HG03342 (cell line): ENCODE data around the gene OTUB2.
A peak's percentile ranks its signal among the peaks of the same experiment; 100 is the strongest.

Experiments used
- ATAC-seq: cut with Tn5 transposase; IDR thresholded peaks from one replicate; pipeline ENCODE4 v1.9.1; 2021; ENCODE audit warnings: mild to moderate bottlenecking, moderate library complexity; ENCODE audit not compliant: unreplicated experiment

Gene OTUB2

DNA sequence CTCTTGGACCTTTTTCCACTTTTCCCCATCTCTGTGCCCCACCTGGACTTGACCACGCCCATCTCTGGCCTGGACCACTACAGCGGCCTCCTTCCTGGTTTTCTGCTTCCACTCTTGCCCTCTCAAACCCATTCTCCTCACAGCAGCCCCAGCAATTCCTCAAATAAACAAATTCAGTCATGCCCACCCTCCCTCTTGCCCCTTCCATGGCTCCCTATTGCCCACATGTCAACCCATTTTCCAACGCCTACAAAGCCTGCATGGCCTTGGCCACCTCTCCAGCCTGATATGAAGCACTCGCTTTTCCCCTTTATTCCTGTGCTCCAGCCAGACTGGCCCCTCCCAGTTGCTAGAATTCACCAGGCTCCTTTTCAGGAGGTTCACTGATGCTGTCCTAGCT lies 5.9 kb upstream of the OTUB2 start:
- ATAC-seq = no peak

DNA sequence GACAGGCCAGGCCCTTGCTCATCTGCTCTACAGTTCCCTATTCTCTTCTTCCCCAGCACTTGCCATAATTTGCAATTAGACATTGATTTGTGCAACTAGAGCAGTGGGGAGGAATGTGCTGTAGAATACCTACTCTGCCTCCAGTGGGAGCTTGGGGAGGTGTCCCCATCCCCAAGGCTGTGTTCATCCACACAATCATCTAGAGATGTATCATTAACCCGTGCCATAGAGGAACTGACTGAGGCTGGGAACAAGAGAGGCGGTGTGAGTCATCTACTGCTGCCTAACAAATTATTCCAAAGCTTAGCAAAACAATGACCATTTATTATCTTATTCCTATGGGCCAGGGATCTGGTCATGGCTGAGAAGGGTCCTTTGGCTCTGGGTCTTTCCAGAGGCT lies 5.1 kb upstream of the OTUB2 start:
- ATAC-seq = no peak

DNA sequence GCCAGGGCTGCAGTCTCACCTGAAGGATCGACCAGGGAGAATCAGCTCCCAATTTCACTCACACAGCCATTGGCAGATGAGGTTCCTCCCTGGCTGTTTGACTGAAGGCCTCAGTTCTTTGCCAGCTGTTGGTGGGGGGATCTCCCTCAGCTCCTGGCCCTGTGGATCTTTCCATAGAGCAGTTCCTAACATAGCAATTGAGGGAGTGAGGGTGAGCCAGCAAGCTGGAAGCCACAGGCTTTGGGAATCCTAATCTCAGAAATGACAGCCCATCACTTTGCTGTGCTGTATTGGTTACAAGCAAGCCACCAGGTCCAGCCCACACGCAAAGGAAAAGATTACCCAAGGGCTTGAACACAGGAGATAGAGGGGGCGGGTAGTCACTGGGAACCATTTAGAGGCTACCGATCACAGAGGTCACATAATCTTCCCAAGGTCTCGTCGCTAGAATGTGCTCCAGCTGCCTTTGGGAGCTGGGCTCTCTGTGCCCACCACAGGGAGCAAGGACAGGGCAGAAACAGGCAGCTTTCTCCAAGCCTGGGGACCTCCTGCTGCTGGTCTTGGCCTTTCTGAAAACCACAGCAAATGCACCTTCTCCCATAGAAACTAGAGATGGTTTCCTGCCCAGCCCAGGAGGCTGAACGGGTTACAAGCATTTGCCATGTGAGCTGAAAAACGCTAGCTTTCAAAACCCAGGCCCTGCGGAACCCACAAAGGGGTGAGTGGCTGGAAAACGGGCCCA lies 4.6 kb upstream of the OTUB2 start:
- ATAC-seq = no peak

DNA sequence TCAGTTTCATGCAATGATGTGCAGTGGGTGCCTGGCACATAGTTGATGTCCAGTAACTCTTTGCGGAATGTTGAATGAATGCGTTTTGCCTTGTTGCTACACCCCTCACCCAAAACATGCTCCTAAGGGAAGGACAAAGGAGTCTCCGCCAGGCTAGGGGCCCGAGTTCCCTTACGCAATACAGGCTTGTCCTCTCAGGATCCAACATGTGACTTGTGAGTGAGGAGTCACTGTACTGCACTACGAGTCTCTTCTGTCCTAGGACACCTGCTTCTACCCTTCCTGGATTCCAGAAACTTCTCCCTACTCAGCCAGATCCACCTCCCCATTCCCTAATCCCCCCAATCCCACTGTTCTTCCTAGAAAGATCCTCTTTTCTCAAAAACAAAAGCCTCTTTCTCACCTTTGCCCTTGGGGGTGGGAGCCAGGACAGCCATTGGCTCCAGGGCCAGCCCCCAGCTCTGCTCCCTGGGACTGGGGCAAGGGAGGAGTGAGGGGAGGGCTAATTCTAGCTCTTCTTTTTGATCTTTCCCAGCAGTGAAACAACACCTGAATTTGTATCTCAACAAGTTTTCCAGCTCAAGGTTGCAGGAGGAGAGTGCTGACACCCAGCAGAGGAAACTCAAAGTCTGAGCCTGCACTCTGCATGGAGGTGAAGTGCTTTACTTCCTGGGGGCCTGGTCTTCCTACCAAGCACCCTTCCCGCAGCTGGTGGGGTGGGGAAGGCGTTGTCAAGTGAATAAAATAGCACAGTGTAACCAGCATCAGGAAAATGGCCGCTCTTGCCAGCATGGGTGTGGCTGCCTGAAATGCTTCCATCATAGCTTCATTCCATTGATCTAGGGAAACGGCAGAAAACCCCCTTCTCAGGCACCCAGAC lies 3.4 kb upstream of the OTUB2 start:
- no peak for ATAC-seq

DNA sequence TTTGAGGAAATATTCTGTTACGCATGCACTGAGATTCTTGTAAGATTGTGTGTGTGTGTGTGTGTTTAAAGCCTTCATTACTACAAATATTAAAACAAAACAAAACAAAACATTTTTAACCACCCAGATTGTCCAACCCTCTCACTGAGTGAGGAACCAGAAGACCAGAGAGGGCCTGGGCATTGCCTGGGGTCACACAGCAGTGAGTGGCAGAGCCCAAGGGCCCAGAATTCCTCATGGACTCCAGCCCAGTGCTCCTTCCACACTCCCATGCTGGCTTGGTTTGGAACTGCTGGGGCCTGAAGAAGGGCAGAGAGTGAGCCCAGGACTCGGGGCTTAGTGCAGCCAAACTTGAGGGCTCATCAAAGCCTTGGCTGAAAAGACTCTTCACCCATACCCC lies 1.6 kb upstream of the OTUB2 start:
- no peak for ATAC-seq

DNA sequence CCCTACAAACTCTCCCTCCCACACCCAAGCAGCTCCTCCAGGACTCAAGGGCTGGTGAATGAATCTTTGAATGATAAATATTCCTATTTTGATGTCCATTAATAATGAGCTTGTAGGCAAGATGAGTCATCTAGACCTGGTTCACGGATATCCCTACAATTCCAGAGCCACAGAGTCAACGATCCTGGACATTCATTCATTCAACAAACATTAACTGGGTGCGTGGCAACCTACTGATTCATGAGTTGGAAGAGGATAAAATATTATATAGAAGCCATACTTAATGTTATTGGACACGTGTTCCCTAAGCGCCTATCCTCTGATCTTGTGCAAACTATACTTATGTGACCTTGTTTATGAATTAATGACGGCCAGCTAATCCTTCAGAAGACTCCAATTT lies 420 bp upstream of the OTUB2 start:
- no peak for ATAC-seq

DNA sequence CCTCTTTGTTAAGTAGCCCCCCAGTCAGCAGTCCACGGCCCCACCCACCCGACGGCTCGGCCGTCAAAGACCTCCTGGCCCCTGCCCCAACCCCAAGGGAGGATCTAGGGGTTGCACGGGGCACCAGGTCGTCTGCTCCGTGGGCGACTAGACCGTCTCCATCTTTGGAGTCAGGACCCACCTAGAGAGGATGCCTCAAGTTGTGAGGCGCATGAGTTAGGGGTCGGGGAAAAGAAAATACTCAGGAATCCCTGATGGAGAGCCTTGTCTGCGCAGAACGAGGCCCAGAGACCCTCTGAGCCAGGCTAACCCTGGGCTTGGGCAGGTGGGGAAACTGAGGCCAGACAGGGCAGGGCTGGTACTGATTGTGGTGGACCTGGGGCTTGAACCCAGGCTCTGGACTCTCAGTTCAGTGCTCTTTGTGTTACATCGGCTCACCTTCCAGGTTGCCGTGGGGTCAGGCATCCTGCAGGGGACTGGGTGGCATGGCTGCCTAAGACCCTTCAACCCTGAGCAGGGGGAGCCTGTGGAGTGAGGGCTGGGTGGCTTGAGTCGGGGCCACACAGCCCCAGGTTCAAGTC lies 839 bp downstream of the OTUB2 start:
- ATAC-seq = no peak

DNA sequence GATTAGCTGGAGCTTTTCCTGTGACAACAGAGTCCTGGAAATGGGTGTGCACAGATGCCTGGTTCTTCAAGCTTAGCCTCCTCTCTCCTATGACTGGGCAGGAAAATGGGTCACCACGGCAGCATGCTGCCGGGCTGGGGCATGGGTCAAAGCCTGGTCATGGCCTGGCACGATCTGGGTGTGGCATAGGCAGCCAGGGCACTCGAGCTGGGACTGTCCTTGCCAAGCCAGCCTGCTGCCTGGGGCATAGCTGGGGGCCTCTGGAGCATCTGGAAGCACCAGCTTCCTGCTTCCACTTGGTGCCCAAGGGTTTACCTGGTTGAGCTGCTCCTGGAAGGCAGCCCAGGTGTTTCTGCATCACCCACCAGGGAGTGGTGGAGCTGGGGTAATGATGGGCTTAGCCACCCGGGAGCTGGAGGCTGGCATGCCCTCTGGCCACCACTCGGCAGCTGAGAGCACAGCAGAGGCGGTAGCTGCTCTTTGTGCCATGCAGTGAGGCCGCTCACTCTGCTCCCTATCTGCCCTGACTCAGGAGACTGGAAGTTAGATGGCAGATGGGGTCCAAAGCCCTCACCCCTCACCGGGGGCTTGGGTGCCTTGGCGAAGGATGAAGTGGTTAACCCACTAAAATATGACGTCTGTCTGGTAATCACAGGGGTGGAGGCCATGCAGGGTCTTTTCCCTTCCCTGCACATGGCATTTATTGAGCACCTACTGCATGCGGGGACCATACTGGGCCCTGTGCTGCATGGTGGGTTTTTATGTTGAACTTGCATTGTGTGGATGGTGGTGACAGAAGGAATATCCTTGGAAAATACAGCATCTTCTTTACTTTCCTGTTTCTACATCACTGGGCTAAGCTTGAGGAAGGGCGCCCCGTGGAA lies 1.7 kb downstream of the OTUB2 start:
- no peak for ATAC-seq

DNA sequence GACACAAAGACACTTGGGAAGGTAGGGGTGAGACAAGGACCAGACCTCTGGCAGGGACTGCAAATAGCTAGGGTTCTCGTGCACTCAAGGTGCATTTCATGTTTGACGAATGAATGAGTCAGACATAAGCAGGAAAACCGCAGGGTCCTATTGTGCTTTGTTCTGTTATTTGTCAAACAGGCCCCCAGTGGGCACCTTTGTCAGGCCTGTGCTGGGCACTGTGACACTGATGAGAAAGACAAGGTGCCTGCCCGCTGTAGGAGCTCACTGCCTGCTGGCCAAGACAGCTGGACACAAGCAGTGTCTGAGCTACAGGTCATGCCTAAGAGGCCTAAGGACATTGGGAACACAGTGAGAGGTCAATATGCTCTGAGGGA lies 2.3 kb downstream of the OTUB2 start:
- peak; percentile 34 for ATAC-seq

DNA sequence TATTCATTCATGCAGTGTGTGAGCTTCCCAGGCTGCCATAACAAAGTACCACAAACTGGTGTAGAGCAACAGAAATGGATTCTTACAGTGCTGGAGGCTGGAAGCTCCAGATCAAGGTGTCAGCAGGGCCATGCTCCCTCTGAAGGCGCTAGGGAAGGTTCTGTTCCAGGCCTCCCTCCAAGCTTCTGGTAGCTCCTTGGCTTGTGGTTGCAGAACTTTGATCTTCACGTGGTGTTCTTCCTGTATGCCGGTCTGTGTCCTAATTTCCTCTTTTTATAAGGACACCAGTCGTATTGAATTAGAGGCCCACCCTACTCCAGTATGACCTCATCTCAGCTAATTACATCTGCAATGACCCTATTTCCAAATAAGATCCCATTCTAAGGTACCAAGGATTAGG lies 3.1 kb downstream of the OTUB2 start:
- no peak for ATAC-seq

DNA sequence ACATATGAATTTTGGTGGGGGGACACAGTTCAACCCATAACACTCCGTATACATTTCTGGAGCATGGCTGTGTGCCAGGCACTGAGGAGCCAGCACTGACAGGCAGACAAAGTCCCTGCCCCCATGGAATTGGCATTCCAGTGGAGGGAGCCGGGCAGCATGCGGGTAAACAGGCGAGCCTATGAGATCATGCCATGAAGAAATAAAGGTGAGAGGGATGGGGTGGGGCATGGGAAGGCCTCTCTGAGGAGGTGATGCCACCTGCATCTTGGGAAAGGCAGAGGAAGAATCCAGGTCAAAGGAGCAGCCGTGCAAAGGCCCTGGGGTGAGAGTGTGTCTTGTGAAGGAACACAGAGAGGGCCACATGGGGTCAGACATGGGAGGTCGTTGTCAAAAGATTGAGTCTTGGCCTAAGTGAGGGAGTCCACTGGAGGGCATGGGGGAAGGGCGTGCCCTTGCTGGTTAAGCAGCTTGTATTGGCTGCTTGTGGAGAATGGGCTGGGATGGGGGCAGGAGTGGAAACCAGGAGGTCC lies 3.6 kb downstream of the OTUB2 start:
- ATAC-seq = no peak

DNA sequence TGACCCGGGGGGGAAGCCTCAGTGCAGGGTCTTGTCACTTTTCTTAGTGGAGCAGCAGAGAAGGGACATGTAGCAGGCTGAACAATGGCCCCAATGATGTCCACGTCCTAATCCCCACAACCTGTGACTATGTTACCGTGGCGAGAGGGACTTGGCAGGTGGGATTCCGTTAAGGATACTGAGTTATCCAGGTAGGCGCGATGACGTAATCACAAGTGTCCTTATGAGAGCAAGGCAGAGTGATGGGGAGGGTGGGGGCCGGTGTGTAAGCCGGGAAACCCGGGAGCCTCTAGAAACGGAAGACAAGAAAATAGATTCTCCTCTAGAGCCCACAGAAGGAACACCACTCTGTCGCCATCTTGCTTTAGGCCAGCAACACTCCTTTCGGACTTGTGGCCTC lies 4.4 kb downstream of the OTUB2 start:
- no peak for ATAC-seq

DNA sequence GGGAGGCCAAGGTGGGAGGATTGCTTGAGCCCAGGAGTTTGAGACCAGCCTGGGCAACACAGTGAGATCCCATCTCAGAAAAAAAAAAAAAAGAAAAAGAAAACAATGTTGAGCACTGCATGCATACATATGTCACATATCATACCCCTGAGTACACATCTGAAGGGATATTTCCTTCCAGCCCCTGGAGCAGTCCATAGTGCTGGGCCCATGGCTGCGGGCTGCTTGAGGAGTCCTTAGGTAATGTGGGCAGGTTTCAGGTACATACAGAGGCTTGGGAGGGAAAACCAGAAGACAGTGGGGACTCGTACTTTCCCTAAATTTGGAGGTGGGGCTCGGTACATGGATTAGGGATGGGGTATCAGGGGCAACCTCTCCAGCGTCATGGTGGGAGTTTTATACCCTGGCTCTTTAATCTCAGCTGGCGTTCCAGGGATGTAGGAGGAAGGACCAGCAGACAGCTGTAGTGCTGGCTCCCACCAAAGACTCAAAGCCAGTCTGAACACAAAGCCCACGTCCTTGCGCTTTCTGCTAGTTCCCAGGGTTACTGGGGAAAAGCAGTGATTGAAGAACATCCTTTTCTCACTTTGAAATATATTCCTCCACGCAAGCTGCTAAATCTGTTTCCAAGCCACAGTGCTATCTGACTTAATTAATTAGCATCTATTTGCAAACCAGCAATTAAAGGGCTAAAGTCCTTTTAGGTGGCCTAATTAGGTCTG lies 5.2 kb downstream of the OTUB2 start:
- no peak for ATAC-seq

DNA sequence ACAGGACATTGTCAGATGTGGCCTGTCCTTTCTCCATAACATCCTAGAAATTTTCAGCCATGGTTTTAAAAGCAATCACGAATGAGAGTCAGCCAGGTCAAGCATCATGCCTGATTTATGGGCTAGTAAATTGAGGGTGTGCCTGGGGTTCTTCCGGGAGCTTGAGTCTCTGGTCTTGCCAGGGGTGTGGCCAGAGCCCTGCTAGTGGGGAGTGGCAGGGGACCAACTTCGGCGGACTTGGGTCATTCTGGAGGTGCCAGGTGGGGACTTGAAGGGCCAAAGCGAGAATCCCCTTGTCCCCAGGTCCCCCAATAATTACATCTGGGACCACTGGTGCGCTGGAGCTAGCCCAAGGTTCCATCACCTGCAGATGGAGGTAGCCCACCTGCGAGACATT lies 5.7 kb downstream of the OTUB2 start:
- no peak for ATAC-seq

DNA sequence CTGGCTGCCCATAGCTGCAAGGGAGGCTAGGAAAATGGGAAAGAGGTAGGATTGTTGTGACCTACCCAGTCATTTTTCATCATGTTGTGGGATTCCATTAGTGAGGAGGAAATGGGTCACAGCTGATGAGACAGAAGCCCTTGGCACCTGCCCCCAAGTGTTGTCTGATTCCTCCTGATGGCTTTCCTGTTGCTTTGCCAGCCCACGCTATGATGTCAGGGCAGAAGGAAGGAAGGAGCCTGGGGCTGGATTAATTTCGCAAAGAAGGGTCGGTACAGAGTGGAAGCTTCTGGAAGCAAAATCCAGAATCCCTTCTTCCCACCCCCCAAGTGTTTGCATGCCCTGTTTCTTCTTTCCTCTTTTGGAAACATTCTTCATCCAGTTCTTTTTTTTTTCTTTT lies 8.7 kb downstream of the OTUB2 start:
- ATAC-seq = no peak

DNA sequence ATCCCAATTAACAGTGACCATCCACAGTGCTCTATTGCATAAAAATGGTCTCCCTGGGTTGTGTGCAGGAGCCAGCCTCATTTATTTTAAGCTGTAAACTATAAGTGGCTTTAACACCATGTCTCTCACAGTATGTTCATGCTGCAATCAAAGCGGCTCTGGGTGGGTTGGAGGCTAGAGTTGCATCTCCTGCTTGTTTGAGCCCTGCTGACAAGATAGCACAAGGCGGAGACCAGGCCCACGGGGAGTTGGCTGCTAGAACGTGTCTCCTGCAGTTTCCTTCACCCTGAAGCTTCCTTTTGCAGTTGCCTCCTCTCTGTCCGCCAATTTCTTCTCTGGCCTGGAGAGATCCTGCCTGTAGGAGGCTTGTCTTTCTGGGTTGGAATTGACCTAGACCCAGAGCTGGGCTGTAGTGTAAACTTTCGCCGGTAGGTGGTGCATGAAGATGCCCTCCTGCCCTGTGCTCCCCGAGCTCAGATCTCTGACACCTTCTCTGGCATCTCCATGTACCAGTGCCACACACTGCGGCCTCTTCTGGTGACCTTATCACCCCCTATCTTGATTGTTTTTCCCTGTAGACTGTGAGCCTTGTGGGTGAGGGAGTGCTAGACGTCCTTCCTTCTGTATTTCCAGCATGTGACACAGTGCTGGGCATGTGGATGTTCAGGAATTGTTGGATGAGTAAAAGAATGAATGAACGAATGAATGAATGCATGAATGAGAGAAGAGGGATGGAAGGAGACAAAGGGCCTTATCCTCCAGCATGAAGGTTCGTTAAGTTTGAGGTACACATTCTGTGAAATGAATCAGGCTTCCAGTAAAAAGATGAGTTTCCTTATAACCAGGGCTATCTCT lies 10.4 kb downstream of the OTUB2 start:
- peak; percentile 97 for ATAC-seq

DNA sequence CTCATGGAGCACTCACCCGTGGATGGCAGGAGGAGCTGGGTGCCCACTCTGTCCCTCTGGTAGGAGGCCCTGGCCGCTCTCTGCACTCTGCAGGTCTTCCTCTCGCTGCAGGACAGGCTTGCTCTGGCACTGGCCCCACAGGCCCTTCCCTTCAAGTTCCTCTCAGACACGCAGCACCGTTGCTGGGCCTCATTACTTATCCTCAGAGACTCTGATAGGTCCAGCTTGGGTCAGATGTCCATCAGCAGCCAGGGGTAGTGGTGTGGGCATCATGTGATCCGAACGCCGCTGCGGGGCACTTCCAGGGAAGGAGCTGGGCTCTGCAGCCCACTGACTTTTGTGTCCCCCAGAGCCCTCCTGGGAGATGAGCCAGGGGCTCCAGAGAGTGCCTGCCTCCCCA lies 11.8 kb downstream of the OTUB2 start:
- no peak for ATAC-seq

DNA sequence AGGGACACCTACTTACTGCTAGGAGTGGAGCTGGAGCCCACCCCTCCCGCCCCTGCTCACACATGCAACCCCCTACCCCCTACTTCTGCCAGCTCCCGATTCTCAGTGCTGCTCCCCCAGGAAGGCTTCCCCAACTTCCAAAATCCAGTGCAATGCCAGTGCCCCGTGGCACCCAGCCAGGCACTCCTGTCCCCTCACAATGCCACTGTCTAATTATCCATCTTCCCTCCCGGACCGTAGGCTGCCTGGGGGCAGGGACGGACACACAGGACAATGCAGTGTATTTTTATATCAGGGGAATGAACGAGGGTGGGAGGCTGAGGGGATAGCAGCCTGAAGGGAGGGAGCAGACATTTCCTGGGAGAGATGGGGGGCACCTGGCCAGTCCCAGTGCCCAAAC lies 12.4 kb downstream of the OTUB2 start:
- ATAC-seq = no peak

DNA sequence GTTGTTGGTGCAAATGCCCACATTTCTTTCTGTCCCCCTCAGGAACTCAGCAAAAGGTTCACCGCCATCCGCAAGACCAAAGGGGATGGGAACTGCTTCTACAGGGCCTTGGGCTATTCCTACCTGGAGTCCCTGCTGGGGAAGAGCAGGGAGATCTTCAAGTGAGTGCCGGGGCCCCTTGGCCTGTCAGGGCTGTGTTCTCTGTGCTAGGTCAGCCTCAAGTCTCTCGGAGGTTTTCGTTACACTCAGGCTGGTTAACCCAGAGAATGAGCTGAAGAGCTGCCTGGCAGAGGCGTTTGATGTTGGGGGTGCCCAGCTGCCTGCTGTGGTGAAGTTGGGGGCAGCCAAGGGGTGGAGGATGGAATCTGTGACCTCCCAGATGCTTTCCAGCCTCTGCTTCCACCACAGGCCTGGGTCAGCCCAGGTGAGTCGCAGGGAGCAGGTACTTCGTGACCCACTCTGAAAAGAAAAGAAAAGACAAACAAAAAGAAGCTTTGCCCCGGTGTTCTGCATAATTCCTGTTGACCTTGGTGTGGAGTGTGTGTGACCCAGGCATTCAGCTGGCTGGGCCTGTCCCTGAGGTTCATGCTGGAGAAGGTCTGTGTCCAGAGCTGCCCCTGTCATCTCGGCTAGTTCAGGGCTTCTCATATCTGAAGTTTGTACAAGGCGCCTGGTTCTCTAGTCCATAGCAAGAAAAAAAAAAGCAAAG lies 12.9 kb downstream of the OTUB2 start:
- no peak for ATAC-seq
